ENCODE results near the gene MRPL23. TPM values are rescaled to one million over a fixed set of nuclear protein-coding genes. Genes with fewer than 3 reads are reported as not detected.

The MRPL23 gene
- polyA plus RNA-seq, 1 donor (not counting 4 experiments of a cell fraction or from before 2014, with no cell fraction given), result 68.2 TPM

DNA sequence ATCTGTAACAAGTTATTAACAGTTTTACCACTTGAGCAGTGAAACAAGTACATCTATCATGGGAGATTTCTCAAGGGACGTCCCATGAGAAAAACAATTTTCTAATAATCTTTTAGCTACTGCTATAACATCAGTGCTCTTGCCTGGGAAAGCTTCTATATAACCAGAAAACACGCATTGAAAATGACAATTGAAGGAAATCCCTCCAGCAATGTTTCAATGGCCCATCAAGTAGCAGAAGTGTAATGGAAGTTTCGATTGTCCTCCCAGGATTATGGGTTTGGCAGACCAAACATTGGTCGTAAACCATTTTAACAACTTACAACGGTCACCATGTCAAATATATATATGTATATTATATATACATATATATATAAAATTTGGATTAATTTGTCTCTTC is 47.4 kb upstream of the MRPL23 start:
- FAIRE-seq, result no peak
- Histone ChIP-seq H3K36me3 (ENCODE audit: control insufficient read depth in 2 of 2, extremely low read depth in 1 of 2, insufficient read depth in 2 of 2, low read length in 2 of 2) (no peaks in the 10 kb centered on the region), H4K20me1 (ENCODE audit: control insufficient read depth, extremely low read depth, insufficient read depth, low read length) (no peaks in the 10 kb centered on the region), H3K4me3 (ENCODE audit: control insufficient read depth in 2 of 3, extremely low read depth in 1 of 3, insufficient read depth in 2 of 3, low read depth in 1 of 3, low read length in 3 of 3) (no peak overlapping the region), H3K9me3 (ENCODE audit: control insufficient read depth, low read depth, low read length) (no peaks in the 10 kb centered on the region), H3K4me1 (ENCODE audit: control insufficient read depth, extremely low read depth, insufficient read depth, low read length) (no peaks in the 10 kb centered on the region), H3K9ac (ENCODE audit: control insufficient read depth, extremely low read depth, insufficient read depth, low read length) (no peak overlapping the region), H3K27me3 (ENCODE audit: control insufficient read depth, extremely low read depth, insufficient read depth, low read length) (no peaks in the 10 kb centered on the region), H3K79me2 (ENCODE audit: control insufficient read depth, insufficient read depth, low read length) (no peaks in the 10 kb centered on the region), H3K27ac (ENCODE audit: control insufficient read depth, insufficient read depth, low read length) (no peak overlapping the region), H3K9me1 (ENCODE audit: control insufficient read depth, extremely low read depth, insufficient read depth, low read length) (no peaks in the 10 kb centered on the region), H2AFZ (ENCODE audit: control insufficient read depth, low read length) (no peak overlapping the region), H3K4me2 (ENCODE audit: control insufficient read depth, extremely low read depth, insufficient read depth, low read depth, low read length) (no peak overlapping the region)
- no peak for DNase-seq (ENCODE audit: low read depth, low spot score)
- dilution Hi-C loops (cut with MboI; ENCODE audit: extremely low pct_ligation_motif_present, low sequenced_read_pairs), result no loop called here
- TF ChIP-seq CTCF (optimal IDR thresholded peaks at IDR 0.05 in 1 of 3, IDR thresholded peaks at IDR 0.05 in 1 of 3, conservative IDR thresholded peaks at IDR 0.05 in 1 of 3; ENCODE audit: extremely low read depth in 1 of 3, insufficient read depth in 2 of 3, low read length in 3 of 3) (no peak), EZH2 (IDR thresholded peaks at IDR 0.05; ENCODE audit: low read length) (no peak)

DNA sequence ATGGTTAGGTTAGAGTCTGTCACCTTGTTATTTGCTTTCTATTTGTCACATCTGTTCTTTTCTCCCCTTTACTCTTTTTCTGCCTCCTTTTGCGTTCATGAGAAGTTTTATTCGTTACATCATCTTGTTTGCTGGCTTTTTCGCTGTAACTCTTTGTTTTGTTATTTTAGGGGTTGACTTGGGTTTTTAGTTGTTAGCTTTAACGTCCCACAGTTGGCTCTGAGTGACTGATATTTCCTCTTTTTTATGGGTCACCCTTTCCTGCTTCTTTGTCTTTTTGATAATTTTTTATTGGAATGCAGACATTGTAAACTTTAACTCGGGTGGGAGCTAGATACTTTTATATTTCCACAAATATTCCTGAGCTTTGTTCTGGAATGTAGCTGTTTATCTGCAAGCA is 41.0 kb upstream of the MRPL23 start:
- no peak for DNase-seq (ENCODE audit: low read depth, low spot score)
- H3K27ac ChIP-seq (ENCODE audit: control insufficient read depth, insufficient read depth, low read length), result no peak overlapping the region
- H3K4me2 ChIP-seq (ENCODE audit: control insufficient read depth, extremely low read depth, insufficient read depth, low read depth, low read length), result no peak overlapping the region
- dilution Hi-C loops (cut with MboI; ENCODE audit: extremely low pct_ligation_motif_present, low sequenced_read_pairs), result no loop called here
- no peaks in the 10 kb centered on the region for H3K9me1 ChIP-seq (ENCODE audit: control insufficient read depth, extremely low read depth, insufficient read depth, low read length)
- no peaks in the 10 kb centered on the region for H4K20me1 ChIP-seq (ENCODE audit: control insufficient read depth, extremely low read depth, insufficient read depth, low read length)
- no peak overlapping the region for H2AFZ ChIP-seq (ENCODE audit: control insufficient read depth, low read length)
- H3K27me3 ChIP-seq (ENCODE audit: control insufficient read depth, extremely low read depth, insufficient read depth, low read length), result peaks cover 6% of the 10 kb centered on the region
- H3K9ac ChIP-seq (ENCODE audit: control insufficient read depth, extremely low read depth, insufficient read depth, low read length), result no peak overlapping the region
- no peak overlapping the region for H3K4me3 ChIP-seq (ENCODE audit: control insufficient read depth in 2 of 3, extremely low read depth in 1 of 3, insufficient read depth in 2 of 3, low read depth in 1 of 3, low read length in 3 of 3)
- no peak for FAIRE-seq
- no peaks in the 10 kb centered on the region for H3K36me3 ChIP-seq (ENCODE audit: control insufficient read depth in 2 of 2, extremely low read depth in 1 of 2, insufficient read depth in 2 of 2, low read length in 2 of 2)
- no peaks in the 10 kb centered on the region for H3K9me3 ChIP-seq (ENCODE audit: control insufficient read depth, low read depth, low read length)
- H3K4me1 ChIP-seq (ENCODE audit: control insufficient read depth, extremely low read depth, insufficient read depth, low read length), result no peaks in the 10 kb centered on the region
- TF ChIP-seq EZH2 (IDR thresholded peaks at IDR 0.05; ENCODE audit: low read length), result no peak
- TF ChIP-seq CTCF (optimal IDR thresholded peaks at IDR 0.05 in 1 of 3, IDR thresholded peaks at IDR 0.05 in 1 of 3, conservative IDR thresholded peaks at IDR 0.05 in 1 of 3; ENCODE audit: extremely low read depth in 1 of 3, insufficient read depth in 2 of 3, low read length in 3 of 3), result no peak
- no peaks in the 10 kb centered on the region for H3K79me2 ChIP-seq (ENCODE audit: control insufficient read depth, insufficient read depth, low read length)

Data from keratinocyte (primary cell).